ENCODE data around the gene SNX25.

DNA sequence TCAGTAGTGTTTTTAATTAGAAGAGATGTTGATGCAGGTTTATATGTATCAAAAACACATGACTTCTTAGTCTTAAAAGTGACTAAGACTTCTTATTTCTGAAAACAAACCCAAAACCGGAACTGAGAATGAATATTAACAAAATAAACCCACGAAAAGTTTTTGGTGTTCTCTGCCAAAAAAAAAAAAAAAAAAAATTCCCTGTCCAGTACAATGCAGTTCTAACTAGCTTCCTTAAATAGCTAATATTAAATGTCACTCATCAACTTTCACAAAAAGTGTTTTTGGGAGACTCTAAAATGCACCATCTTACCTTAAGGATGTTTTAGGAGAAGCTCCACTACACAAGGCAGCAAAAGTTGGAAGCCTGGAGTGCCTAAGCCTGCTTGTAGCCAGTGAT is 189.2 kb downstream of the SNX25 start:
- TF ChIP-seq, protein P1, sequence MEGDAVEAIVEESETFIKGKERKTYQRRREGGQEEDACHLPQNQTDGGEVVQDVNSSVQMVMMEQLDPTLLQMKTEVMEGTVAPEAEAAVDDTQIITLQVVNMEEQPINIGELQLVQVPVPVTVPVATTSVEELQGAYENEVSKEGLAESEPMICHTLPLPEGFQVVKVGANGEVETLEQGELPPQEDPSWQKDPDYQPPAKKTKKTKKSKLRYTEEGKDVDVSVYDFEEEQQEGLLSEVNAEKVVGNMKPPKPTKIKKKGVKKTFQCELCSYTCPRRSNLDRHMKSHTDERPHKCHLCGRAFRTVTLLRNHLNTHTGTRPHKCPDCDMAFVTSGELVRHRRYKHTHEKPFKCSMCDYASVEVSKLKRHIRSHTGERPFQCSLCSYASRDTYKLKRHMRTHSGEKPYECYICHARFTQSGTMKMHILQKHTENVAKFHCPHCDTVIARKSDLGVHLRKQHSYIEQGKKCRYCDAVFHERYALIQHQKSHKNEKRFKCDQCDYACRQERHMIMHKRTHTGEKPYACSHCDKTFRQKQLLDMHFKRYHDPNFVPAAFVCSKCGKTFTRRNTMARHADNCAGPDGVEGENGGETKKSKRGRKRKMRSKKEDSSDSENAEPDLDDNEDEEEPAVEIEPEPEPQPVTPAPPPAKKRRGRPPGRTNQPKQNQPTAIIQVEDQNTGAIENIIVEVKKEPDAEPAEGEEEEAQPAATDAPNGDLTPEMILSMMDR (IDR thresholded peaks at IDR 0.05) = no peak
- no peak for TF ChIP-seq POLR2A (IDR thresholded peaks at IDR 0.05)
